ENCODE measurements around the gene CLDN19.
"Not testable (repeated sequence)": the region's sequence is repeated elsewhere in the genome, so short reads cannot be mapped to it uniquely, and the experiment has no call there.

CLDN19 gene

DNA sequence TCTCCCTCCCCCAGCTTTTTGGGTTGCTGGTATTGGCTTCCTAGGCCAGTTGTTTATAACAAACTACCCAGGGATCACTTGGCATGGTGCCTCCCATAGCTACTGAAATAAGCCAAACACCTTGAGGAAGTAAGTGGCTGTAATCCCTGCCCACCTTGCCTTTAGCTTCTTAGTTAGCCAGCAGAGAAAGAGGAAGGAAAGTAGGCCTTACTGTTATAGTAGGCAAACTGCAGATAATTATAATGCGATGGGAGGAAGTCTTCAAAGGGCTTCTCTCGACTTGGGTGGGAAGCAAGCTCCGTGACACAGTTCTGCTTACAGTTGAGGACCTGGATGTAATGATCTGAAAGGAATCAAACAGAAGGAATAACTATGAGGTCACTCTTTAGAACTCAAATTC is 18.6 kb upstream of the CLDN19 start:
- no peak for DNase-seq

DNA sequence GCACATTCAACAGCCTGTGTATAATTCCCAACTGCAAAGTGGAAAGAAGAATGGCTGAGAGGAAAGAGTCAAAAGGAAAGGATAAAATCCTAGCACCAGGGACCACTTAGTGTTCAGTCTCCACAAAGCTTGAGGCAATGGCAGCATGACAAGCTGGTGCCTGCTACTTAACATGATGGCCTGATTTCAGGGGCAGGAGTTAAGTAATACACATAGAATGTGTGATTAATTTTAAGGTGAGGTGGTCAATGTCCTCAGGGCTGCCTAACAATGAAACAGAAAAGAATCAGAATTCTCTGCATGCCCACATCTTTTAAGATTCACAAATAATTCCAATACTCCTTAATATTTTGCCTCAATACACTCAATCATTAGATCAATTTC is 17.8 kb upstream of the CLDN19 start:
- no peak for DNase-seq

DNA sequence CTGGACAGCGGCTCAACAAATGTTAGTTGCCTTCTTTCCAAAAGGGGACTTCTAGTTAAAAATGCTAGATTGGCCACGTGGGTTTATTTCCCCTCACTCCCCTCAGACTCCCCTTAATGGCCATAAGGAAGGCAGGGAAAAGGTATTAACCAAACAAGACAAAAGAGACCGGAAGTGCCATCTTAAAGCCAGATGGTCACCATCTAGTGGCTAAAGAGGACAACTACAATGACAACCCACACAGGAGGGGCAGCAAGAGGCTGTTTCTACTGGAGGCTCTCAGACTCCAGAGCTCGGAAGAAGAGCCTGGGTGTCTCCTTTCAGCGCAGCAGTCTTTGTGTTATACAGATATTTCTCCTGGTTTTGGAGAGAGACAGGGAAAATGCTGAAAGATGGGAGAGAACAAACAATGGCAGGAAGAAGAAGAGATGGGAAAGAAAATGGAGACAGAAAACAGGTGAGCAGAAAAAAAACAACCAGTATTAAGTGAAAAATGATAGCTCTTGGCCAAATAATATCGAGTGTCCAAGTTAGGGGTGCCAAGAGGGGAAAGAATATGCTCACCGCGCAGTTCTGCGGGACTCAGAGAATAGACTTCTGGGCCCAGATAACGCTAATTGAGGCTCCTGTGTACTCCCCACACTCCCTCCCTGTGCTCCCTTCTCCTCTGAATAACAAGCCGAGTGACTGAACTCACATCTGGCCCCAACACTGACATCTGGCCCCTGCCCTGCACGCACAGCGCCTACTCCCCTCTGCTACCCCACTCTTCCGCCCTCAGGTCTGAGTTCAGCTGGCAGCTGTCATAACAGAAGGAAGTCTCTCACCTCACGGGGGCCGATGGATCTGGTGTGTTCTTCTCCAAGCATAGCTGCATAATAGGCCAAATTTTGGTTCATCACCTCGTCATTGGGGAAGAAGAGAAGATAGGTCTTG is 17.2 kb upstream of the CLDN19 start:
- peak in 1 of 2 donors; percentile 47 for DNase-seq

DNA sequence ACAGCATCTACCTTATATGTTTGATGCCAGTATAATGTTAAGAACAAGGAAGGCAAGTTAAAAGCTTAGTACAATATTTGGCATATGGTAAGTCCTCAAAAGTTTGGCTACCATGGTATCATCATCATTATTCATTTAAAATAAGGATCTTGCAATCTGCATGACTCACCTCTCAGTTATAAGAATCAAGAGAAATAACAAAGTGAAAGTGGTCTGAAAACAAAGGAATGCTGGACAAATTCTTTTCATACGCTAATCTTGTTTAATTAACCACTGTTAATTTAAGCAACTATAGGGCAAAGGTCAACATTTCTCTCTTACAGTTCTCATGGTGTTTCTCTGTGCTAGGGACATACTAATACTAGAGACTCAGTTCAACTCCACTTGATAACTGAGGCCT is 13.0 kb upstream of the CLDN19 start:
- no peak for DNase-seq

DNA sequence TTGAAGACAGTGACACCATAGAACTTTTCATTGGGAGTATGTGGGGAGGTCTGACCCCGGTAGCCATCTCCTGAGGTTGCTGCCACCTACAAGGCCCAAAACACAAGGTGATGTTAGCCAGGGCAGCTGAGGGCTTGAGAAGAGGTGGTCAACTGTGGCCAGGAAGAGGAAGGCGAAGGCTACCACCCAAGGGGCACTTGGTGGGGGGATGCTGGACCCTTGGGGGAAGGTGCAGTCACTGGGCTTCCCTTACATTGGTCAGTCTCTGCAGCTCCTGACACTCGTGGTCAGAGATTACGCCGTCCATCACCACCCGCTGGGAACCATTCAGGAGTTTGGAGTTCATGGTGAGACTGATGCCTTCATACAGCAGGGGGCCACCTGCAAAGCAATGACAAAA is 12.2 kb upstream of the CLDN19 start:
- no peak for DNase-seq

DNA sequence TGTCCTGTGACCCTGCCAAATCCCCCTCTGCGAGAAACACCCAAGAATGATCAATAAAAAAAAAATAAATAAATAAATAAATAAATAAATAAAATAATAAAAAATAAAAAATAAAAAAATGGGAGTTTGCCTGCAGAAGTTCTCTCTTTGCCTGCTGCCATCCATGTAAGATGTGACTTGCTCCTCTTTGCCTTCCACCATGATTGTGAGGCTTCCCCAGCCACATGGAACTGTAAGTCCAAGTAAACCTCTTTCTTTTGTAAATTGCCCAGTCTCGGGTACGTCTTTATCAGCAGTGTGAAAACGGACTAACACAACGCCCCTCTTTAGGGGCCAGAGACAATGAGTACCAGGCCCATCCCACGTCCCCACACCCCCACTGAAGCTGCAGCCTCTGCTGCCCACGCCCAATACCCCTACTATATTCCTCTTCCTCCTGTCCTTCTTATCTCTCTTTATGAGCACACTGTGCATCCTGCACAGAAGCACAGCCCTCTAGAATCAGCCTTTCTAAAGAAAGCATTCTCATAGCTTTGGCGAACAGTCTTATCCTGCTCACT is 11.6 kb upstream of the CLDN19 start:
- DNase-seq = not testable (repeated sequence)

DNA sequence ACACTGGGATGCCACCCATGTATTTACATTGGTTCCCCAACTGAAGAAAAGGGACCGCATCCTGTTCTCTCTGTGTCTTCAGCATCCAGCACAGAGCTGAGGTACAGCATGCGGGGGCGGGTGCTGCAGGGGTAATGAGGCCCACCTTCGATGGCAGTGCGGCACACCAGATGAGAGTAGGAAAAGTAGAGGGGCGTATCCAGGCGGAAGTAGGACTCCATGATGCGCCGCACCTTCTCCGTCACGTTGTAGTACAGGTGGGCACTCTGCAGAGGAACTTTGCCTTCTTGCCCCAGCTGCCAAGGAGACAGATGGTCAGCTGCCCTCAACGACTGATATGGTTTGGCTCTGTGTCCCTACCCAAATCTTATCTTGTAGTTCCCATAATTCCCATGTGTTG is 10.0 kb upstream of the CLDN19 start:
- no peak for DNase-seq

DNA sequence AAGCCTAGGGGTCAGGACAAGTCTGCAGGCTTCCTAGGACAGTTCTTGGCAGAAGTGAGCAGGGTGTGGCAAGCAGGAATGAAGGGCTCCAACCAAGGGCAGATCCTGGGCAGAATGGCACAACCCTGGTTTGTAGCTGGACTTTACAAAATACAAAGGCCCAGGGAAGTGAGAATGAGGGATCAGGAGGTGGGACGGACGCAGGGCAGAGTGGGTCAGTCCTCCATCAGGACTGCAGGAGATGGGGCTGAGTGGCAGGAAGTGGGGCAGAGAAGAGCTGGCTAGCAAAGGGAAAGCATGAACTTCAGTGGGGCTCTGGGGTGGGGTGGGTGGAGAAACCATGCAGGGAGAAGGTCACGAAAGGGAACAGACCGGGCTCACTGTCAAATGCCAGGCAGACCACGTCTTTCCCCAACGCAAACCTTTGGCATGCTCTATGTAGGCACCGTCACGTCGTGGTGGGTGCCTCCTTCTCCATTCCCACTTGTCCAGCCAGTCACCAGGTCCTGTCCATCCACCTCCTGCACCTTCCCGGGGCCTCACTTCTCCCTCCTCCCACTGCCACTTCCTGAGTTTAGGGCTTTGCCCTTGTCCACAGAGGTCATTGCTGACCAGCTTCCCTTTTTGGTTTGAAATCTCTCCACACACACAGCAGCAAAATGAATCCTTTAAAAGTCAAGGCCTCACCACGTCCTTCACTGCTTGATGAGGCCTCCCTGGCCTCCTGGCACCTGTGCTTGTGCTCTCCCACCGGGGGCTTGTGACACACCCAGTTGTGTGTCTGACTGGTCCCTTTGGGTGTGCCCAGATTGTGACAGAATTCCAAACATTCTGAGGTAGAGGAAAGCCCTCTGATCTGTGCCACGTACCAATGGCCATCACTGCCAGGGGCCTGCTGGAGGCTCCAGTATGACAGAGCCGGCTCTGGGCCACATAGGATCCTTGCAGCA is 8.7 kb upstream of the CLDN19 start:
- no peak for DNase-seq

DNA sequence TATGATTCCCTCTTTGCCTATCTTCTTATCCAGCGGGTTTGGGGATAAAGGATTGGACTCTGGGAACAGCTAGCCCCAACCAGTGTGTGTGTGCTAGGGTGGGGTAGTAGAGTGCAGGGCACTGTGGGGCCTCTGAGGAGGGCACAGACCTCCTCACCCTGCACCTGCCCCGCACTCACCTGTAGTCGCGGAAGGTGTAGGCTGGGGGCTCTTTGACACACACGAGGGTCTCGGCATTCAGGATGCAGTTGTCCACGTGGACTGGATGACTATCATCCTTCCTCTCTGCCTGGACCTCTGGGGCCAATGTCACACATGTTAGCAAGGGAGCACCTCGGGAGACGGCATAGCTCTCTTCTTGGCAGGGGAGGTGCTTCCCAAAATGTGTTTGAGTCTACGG is 8.0 kb upstream of the CLDN19 start:
- no peak for DNase-seq

DNA sequence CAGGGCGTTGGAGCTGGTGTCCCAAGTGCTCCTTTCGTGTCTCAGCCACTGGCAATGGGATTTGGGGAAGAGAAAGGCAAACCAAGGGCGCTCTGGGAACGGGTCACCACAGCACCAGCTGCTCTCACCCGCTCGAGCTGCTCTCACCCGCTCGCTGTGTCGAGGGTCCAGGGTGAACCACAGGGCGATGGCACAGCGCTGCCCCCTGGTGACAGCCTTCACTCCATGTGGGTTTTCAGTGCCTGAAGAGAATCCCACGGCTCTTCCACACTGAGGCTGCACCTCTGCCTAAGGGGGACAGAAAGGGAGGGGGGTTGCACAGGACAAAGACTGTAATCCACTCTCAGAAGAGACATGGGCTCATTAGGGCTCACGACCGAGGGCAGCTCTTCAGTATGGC is 7.1 kb upstream of the CLDN19 start:
- DNase-seq = peak; percentile 37 to 38

DNA sequence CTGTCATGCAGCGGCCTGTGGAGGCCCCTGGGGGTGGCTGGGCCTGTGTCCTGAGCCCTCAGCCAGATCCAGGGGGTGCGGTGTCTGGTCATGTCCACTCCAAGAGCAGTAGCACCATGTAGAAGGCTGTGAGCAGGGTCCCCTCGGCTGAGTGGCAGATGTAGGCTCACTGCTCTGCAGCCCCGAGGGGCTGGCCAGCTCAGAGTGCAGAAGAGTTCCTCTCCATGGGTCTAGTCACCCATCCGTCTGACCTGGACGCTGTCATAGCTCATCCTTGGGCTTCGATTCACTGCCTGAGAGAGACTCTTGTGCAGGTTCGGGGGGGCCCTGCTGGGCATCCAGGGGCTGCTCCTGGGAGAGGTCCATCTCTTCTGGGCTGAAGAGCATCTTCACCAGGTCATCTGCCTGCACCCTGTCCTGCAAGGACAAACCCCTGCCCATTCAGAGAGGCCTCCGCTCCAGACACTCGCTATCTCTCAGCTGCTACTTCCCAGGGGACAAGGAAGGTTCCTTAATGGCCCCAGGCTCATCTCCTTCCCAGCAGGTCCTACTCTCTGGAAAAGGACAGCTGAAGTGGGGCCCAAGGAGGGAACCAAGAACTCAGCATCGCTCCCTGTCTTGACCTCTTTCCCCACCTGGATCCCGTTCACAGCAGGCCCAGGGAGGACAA is 6.5 kb upstream of the CLDN19 start:
- DNase-seq = no peak

DNA sequence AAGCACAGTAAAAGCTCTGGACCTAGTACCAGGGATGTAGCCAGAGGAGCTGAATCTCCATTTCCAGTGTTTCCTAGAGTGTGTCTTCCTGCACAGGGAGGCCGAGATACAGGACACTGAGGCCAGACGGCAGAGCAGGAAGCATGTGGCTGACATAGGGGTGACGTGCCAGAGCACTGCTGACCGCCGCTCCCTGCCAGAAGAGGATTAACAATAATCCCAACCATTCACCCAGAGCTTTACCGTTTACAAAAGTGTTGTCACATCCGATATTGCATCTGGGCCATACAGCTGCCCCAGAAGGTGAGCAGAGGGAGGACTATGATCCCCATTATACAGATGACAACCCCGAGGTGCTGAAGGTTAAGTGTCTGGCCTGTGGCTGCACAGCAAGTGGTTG is 5.8 kb upstream of the CLDN19 start:
- DNase-seq = no peak

DNA sequence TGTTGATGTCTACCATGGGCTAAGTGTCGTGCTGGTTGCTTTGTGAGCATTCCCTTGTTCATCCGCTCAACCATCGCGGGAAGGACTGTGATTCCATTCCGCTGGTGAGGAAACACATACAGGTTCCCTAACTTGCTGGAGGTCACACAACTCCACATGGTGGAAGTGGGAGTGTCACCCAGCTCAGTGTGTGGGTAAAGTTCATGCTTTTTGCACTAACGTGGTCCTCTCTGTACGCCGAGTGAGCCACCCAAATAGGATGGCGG is 4.0 kb upstream of the CLDN19 start:
- no peak for DNase-seq

DNA sequence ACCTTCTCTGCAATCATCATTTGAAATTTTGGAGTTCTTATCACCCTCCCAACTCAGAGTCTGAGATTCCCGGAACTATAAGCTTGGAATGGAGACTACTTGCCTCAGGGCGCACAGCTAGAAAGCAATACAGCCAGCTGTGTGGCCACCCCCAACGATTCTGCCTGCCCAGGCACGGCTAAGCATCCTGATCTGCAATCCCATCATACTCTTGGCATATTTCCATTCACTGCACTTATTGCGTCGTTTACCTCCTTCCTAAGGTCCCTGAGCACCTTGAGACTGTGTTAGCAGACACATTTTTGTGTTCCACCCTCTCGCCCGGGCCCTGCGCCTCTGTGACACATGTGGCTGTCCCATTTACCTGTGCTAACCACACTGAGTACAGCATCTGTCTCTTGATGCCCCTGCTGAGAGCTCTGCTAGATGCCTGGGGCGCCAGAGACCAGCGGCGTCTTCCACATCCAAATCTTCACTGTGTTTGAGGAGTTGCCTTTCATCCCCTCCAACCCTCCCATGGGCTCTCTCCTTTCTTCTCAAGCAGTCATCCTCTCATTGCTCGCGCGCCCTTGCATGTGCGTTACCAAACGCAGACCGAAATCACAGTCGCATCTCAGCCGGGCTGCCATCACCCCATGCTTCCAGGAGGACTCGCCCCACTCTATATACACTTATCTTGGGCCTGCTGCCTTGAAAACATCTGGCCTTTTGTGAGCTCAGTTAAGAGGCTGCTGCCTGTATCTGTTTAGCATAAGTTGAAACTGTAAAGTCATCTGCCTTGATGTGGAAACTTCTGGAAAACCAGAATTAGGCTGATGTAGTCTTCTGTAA is 3.5 kb upstream of the CLDN19 start:
- no peak for DNase-seq

DNA sequence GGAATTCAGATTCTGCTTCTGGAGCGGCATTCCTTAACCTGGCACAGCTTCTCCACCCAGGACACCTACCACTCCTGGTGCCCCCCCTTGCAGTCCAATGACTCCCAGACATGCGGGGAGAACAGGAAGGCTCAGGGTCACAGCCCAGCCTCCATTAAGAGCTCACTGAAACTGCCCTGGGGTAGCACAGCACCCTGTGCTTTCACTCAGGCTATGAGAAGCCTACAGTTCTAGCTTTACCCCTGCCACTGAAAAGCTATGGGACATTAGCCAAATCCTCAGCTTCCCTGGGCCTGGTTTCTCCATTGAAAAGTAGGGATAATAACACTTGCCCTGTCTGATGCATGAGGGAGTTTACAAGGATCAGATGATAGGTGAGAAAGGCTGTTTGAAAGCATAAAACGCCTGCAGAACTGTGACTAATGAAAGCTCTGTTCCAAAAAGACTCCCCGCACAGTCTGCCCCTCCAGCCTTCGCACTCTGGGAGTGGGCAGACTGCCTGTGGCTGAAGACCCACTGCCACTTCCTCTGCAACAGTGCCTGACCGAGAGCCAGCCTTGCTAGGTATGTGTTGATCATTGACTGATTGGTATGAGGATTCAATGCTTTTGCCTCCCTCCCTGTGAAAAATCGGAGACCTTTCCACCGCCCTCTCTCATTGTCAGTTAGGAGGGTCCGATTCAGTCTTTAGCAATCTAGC is 2.7 kb upstream of the CLDN19 start:
- no peak for DNase-seq

DNA sequence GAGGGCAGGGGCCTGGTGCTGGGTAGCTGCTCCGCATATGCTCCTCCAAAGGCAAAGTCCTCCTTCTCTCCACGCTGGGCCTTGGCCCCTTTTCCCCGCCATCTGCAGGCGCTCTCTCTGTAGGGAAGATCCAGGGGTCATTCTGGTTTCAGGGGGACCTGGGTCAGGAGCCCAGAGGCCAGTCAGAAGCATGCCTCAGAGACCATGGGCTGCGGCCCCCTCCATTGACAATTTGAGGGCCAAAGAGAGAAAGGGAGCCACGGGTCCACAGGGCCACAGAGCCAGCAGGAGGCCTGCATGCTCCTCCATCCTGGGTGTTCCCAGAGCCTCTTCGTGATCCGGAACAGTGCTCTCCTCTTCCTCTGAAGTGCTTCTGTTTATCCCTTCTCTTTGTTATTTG is 2.1 kb upstream of the CLDN19 start:
- DNase-seq = no peak

DNA sequence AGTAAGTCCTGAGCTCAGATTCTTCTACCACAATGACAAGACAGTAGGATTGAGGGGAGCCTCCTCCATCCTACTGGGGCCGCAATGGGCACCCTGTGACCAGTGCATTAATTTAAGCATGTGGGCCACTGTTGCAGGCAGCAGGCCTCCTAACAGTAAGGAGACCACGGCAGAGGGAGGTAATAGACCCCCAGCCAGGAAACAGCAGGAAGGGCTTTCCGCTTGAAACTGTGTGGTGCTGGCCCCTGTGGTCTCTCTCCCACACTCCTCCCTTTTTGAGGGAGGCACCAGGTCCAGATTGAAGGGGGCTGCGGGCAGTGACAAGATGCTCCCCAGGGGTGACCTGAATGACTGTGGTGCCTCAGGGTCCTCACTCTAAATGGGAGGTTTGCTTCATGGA is 1.7 kb upstream of the CLDN19 start:
- DNase-seq = no peak

DNA sequence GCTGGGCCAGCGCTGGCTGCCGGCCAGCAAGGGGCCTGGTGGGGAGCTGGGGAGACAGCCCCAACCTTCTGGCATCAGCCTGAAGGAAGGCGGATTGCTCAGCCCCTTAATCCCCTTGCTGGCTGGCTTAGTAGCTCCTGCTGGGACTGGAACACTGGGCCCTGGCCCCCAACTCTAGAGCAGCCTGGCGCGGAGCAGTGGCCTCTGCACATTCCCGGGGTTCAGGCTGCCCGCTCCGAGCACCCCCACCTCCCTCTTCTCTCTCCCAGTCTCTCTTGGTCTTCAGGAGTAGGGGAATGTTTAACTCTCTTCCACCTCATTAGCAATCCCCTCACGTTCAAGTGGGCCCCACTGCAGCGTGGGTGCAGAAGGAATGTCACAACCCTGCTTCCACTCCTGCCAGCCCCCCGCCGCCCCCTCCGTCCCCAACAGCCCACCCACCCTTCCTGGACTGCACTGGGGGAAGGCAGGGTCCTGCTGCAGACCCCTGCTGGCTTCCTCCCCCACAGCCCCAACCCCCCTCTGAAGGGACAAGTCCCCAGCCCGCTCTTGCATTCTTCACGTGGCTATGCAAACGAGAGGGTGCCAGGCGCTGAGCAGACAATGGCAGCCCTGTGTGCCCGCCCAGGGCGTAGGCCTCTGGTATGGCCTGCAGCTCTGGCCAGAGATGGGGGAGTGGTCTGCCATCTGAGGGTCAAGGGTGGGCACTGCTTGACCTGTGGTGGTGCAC is 980 bp upstream of the CLDN19 start:
- DNase-seq = no peak

DNA sequence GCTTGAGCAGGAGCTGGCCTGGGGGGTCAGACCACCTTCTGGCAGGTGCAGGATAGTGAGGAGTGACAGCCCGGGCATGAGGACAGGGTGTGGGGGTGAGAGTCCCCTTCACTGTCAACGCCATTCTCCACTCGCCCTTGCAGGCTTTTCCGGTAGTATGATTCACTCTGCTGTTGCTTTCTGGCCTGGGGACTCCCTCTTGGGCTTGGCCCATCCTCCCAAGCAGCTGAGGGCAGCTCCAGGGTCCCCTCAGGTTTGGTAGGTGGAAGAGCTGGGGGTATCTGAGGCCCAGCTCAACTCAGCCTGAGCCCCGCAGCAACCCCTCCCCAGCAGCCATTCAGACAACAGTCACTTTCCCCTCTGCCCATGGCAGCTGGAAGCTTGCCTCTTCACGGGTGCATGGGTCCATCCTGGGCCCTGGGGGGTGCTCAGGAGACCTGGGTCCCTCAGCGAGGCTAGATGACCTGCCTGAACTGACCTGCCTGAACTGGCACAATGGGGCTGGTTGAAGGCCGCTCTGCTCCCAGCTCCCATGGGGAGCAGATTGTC is 1.3 kb downstream of the CLDN19 start:
- no peak for DNase-seq

DNA sequence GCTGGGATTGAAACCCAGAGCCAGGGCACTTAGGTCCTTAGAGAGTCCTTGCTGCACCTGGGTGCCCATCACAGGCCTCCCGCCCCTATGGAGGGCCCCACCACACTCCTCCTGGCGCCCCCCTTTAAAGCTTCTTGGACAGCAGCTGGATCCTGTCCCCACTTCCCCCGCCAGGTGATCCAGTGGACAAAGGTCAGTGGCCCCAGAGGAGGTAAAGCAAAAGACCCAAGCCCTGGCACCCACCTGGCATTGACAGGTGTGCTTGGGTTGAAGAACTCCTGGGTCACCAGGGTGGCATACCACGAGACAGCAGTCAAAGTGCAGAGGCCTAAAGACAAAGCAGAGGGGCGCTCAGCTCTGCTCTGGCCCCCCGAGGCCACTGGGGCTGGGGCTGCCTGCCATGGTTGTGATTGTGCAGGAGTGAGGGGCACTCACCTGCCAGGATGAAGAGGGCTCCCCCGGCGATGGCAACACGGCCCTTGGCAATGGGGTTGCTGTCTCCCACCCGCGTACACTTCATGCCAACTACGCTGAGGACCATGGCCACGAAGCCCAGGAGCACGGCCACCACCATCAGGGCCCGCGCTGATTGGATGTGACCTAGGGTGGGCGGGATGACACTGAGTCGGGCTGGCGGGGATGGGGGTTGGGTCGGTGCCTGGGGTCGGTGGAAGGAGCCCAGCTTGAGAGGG is 1.9 kb downstream of the CLDN19 start:
- no peak for DNase-seq

Data from CD4-positive, alpha-beta T cell treated with Interleukin-4 for 1 hour (primary cell).